HCT116 (cell line): ENCODE measurements around the gene STARD8. TPM values are rescaled to one million over a fixed set of nuclear protein-coding genes. Genes with fewer than 3 reads are reported as not detected.

Source experiments
- ATAC-seq: fragments of 200-7000 bp; cut with Tn5 transposase; 2 replicates; pipeline ENCODE4 v1.9.1; 2020; ENCODE audit warnings: mild to moderate bottlenecking, moderate library complexity
- BruUV-seq: library from RNA; stranded (reverse); fragments of 400-500 nt; replicated peaks from 2 replicates; lab custom pipeline; 2021; lab: Mats Ljungman, UMichigan
- CTCF ChIA-PET: fragments of 300-600 bp; sonication (Branson Sonifier 250); formaldehyde crosslinking; loops from one replicate; lab custom pipeline; 2021; ENCODE audit warnings: antibody characterized with exemption; lab: Charles Lee
- POLR2A ChIA-PET: fragments of 300-600, 350-600 bp; sonication (Branson Sonifier 250); formaldehyde crosslinking; loops from one replicate; lab custom pipeline; 2021; ENCODE audit warnings: antibody characterized with exemption; lab: Charles Lee
- RAD21 ChIA-PET, 2 experiments: fragments of 300-600 bp; sonication (Branson Sonifier 250); formaldehyde crosslinking; loops; one replicate each; lab custom pipeline; 2023; ENCODE audit warnings: low total read pairs in 2 of 2; ENCODE audit not compliant: uncharacterized antibody in 2 of 2, unreplicated experiment in 2 of 2, low non-redundant PET in 1 of 2; lab: Charles Lee
- DNase-seq: peaks from one replicate; pipeline ENCODE4 v3.0.0-alpha.2; 2010; ENCODE audit warnings: low read depth, low spot score
- H2AFZ ChIP-seq: fragments of 200-600 bp; shearing (Covaris generic), sonication (generic); 2 replicates; pipeline ENCODE4 v1.6.1; 2017; ENCODE audit warnings: low read depth, mixed run types, mixed read lengths, antibody characterized with exemption, low read length; ENCODE audit not compliant: poor library complexity, severe bottlenecking
- H3K27ac ChIP-seq: 2 replicates; pipeline ENCODE4 v1.5.1; 2012; ENCODE audit warnings: low read depth, low read length
- H3K27me3 ChIP-seq: fragments of 200-600 bp; sonication (generic); 2 replicates; pipeline ENCODE4 v1.6.1; 2016; ENCODE audit warnings: mixed run types, low read length, mixed read lengths; ENCODE audit not compliant: insufficient read depth
- H3K36me3 ChIP-seq, 2 experiments: fragments of 200-500 bp in 1 of 2; fragments of 200-600 bp in 1 of 2; sonication (Bioruptor generic) in 1 of 2; sonication (generic) in 1 of 2; 2 replicates each; pipeline versions ENCODE4 v1.5.1 to v1.6.1; 2014 to 2016; ENCODE audit warnings: low read length in 2 of 2, inconsistent platforms in 1 of 2, mixed read lengths in 1 of 2, mixed run types in 1 of 2; ENCODE audit not compliant: insufficient read depth in 2 of 2, control insufficient read depth in 1 of 2
- H3K4me1 ChIP-seq, 2 experiments: fragments of 200-600 bp in 1 of 2; sonication (generic) in 1 of 2; 2 replicates each; pipeline versions ENCODE4 v1.5.1 to v1.6.1; 2012 to 2017; ENCODE audit warnings: low read length in 2 of 2, inconsistent platforms in 1 of 2, mild to moderate bottlenecking in 1 of 2, mixed read lengths in 1 of 2, mixed run types in 1 of 2, moderate library complexity in 1 of 2; ENCODE audit not compliant: insufficient read depth in 2 of 2, control insufficient read depth in 1 of 2
- H3K4me2 ChIP-seq: fragments of 200-600 bp; sonication (generic); 2 replicates; pipeline ENCODE4 v1.6.1; 2017; ENCODE audit warnings: mixed run types, low read length, mixed read lengths
- H3K4me3 ChIP-seq, 2 experiments: fragments of 200-600 bp in 1 of 2; sonication (generic) in 1 of 2; replicated peaks in 1 of 2; 2 replicates each; pipeline ENCODE4 v1.5.1; 2011 to 2016; ENCODE audit warnings: low read length in 2 of 2, control low read depth in 1 of 2, low read depth in 1 of 2, mild to moderate bottlenecking in 1 of 2, mixed read lengths in 1 of 2, mixed run types in 1 of 2
- H3K79me2 ChIP-seq: fragments of 200-600 bp; sonication (generic); 2 replicates; pipeline ENCODE4 v1.6.1; 2017; ENCODE audit warnings: mild to moderate bottlenecking, mixed run types, low read length, moderate library complexity, mixed read lengths; ENCODE audit not compliant: insufficient read depth
- H3K9ac ChIP-seq: fragments of 200-600 bp; sonication (generic); 2 replicates; pipeline ENCODE4 v1.6.1; 2016; ENCODE audit warnings: low read length, mixed read lengths
- H3K9me2 ChIP-seq: fragments of 200-600 bp; sonication (generic), shearing (Covaris generic); 2 replicates; pipeline ENCODE4 v1.6.1; 2017; ENCODE audit warnings: mixed run types, mild to moderate bottlenecking, moderate library complexity; ENCODE audit not compliant: insufficient read depth
- H3K9me3 ChIP-seq, 2 experiments: fragments of 200-500 bp in 1 of 2; fragments of 200-600 bp in 1 of 2; sonication (Bioruptor generic) in 1 of 2; sonication (generic) in 1 of 2; 2 replicates each; pipeline ENCODE4 v1.6.1; 2014 to 2017; ENCODE audit warnings: low read length in 2 of 2, mixed read lengths in 2 of 2, inconsistent platforms in 1 of 2, low read depth in 1 of 2, mild to moderate bottlenecking in 1 of 2, mixed run types in 1 of 2, moderate library complexity in 1 of 2; ENCODE audit not compliant: control insufficient read depth in 1 of 2, insufficient read depth in 1 of 2
- H4K20me1 ChIP-seq: fragments of 200-600 bp; sonication (generic), shearing (Covaris generic); 2 replicates; pipeline ENCODE4 v1.6.1; 2017; ENCODE audit warnings: mixed run types, mild to moderate bottlenecking, moderate library complexity; ENCODE audit not compliant: insufficient read depth
- ATF3 ChIP-seq: IDR thresholded peaks from 2 replicates; pipeline ENCODE4 v1.6.1; 2012
- CBX3 ChIP-seq: IDR thresholded peaks from 2 replicates; pipeline ENCODE4 v1.6.1; 2012; ENCODE audit warnings: low read depth
- CEBPB ChIP-seq: IDR thresholded peaks from 2 replicates; pipeline ENCODE4 v1.6.1; 2012; ENCODE audit warnings: low read depth
- CTCF ChIP-seq, 3 experiments: fragments of 200-600 bp in 1 of 3; sonication (generic) in 1 of 3; IDR thresholded peaks in 2 of 3; conservative IDR thresholded peaks in 1 of 3; 2 replicates each; pipeline ENCODE4 v1.5.1; 2012 to 2017; ENCODE audit warnings: low read depth in 2 of 3, low read length in 2 of 3, antibody characterized with exemption in 1 of 3, borderline replicate concordance in 1 of 3, control low read depth in 1 of 3, mild to moderate bottlenecking in 1 of 3, mixed read lengths in 1 of 3, mixed run types in 1 of 3, moderate library complexity in 1 of 3; ENCODE audit not compliant: insufficient read depth in 1 of 3
- EGR1 ChIP-seq: IDR thresholded peaks from 2 replicates; pipeline ENCODE4 v1.6.1; 2012; ENCODE audit warnings: low read depth
- ELF1 ChIP-seq: IDR thresholded peaks from 2 replicates; pipeline ENCODE4 v1.6.1; 2012; ENCODE audit warnings: low read depth, borderline replicate concordance
- EZH2phosphoT487 ChIP-seq: fragments of 200-600 bp; IDR thresholded peaks from 2 replicates; pipeline ENCODE4 v1.6.1; 2018; ENCODE audit warnings: antibody characterized with exemption, borderline replicate concordance
- FOSL1 ChIP-seq: IDR thresholded peaks from 2 replicates; pipeline ENCODE4 v1.6.1; 2012; ENCODE audit warnings: low read depth
- JUND ChIP-seq: IDR thresholded peaks from 2 replicates; pipeline ENCODE4 v1.6.1; 2012
- MAX ChIP-seq: IDR thresholded peaks from 2 replicates; pipeline ENCODE4 v1.6.1; 2012
- POLR2A ChIP-seq: IDR thresholded peaks from 2 replicates; pipeline ENCODE4 v1.7.0; 2011; ENCODE audit warnings: borderline replicate concordance; ENCODE audit not compliant: insufficient read depth, insufficient read length; ENCODE audit errors: extremely low read depth
- RAD21 ChIP-seq: IDR thresholded peaks from 2 replicates; pipeline ENCODE4 v1.6.1; 2012; ENCODE audit warnings: low read depth, mild to moderate bottlenecking
- SIN3A ChIP-seq: IDR thresholded peaks from 2 replicates; pipeline ENCODE4 v1.6.1; 2012; ENCODE audit warnings: low read depth
- SP1 ChIP-seq: IDR thresholded peaks from 2 replicates; pipeline ENCODE4 v1.6.1; 2012; ENCODE audit warnings: low read depth
- SRF ChIP-seq: IDR thresholded peaks from 2 replicates; pipeline ENCODE4 v1.6.1; 2012; ENCODE audit warnings: low read depth
- TCF7L2 ChIP-seq: IDR thresholded peaks from 2 replicates; pipeline ENCODE4 v1.7.0; 2011; ENCODE audit warnings: borderline replicate concordance, inconsistent platforms; ENCODE audit not compliant: insufficient read depth, insufficient read length; ENCODE audit errors: extremely low read depth
- YY1 ChIP-seq: IDR thresholded peaks from 2 replicates; pipeline ENCODE4 v1.6.1; 2011; ENCODE audit warnings: low read length, low read depth, moderate library complexity, mild to moderate bottlenecking; ENCODE audit not compliant: insufficient replicate concordance; ENCODE audit errors: extremely low read depth
- ZBTB33 ChIP-seq: IDR thresholded peaks from 2 replicates; pipeline ENCODE4 v1.6.1; 2011; ENCODE audit warnings: mild to moderate bottlenecking, low read length, moderate library complexity; ENCODE audit not compliant: insufficient replicate concordance; ENCODE audit errors: extremely low read depth
- ZNF274 ChIP-seq: fragments of 200-500 bp; sonication (Bioruptor generic); IDR thresholded peaks from 2 replicates; pipeline ENCODE4 v1.6.1; 2014; ENCODE audit warnings: mild to moderate bottlenecking, low read depth, low read length, inconsistent platforms
- intact Hi-C: fragments of 100-400 bp; cut with micrococcal nuclease; formaldehyde crosslinking; loops from 2 replicates; pipeline ENCODE4 v1.10.0; 2022
- total RNA-seq: library from RNA; stranded (reverse); gene quantifications from one replicate; pipeline ENCODE4 v1.2.1, GENCODE V29; 2021; ENCODE audit not compliant: unreplicated experiment

STARD8 gene
- total RNA-seq, 1 experiment from 2014 or later = 5.4 TPM

GRCh38 chrX:68753218-68753617 lies 105.8 kb downstream of the STARD8 start:
- no TSS peak for BruUV-seq
- H3K4me3 ChIP-seq = no peak overlapping the region
- H3K9ac ChIP-seq = no peak overlapping the region
- ChIA-PET RAD21 (no interaction called here), CTCF (no interaction called here), POLR2A (no interaction called here)
- no peaks in the 10 kb centered on the region for H3K4me1 ChIP-seq
- no peaks in the 10 kb centered on the region for H4K20me1 ChIP-seq
- no peak overlapping the region for H2AFZ ChIP-seq
- no peak overlapping the region for H3K27ac ChIP-seq
- ATAC-seq (no peak), DNase-seq (no peak)
- no peaks in the 10 kb centered on the region for H3K9me2 ChIP-seq
- no peaks in the 10 kb centered on the region for H3K36me3 ChIP-seq
- no peaks in the 10 kb centered on the region for H3K27me3 ChIP-seq
- TF ChIP-seq SP1 (no peak), ZBTB33 (no peak), SRF (no peak), CEBPB (no peak), CBX3 (no peak), JUND (no peak), SIN3A (no peak), RAD21 (no peak), MAX (no peak), ELF1 (no peak), YY1 (no peak), CTCF (IDR thresholded peaks at IDR 0.05 in 2 of 3, conservative IDR thresholded peaks at IDR 0.05 in 1 of 3; ENCODE audit: borderline replicate concordance in 1 of 3, insufficient read depth in 1 of 3, low read depth in 2 of 3, low read length in 2 of 3) (no peak), POLR2A (no peak), TCF7L2 (no peak), EGR1 (no peak), ZNF274 (no peak), EZH2phosphoT487 (no peak), FOSL1 (no peak), ATF3 (no peak)
- intact Hi-C loops = no loop called here
- no peaks in the 10 kb centered on the region for H3K79me2 ChIP-seq
- H3K4me2 ChIP-seq = no peak overlapping the region
- no peaks in the 10 kb centered on the region for H3K9me3 ChIP-seq
